ENCODE measurements around the gene USPL1.

USPL1 gene

GRCh38 chr13:30700364-30700763 is 82.6 kb downstream of the USPL1 start:
- no peak for DNase-seq

- DNase-seq = no peak
These were observed 84.3 kb downstream of the USPL1 start for GRCh38 chr13:30702006-30702405.

- no peak for DNase-seq
These were observed 86.9 kb downstream of the USPL1 start for GRCh38 chr13:30704596-30704995.

GRCh38 chr13:30705680-30706079 is 88.0 kb downstream of the USPL1 start:
- no peak for DNase-seq

GRCh38 chr13:30708541-30708940 is 90.8 kb downstream of the USPL1 start:
- DNase-seq = no peak
